Endothelial cell of umbilical vein (primary cell): Measurements from ENCODE around the gene SWSAP1. TPM values are rescaled to one million over a fixed set of nuclear protein-coding genes. Genes with fewer than 3 reads are reported as not detected.
"Not testable (repeated sequence)": the region's sequence is repeated elsewhere in the genome, so short reads cannot be mapped to it uniquely, and the experiment has no call there.

ENCODE experiments used
- BruUV-seq: library from RNA; stranded (reverse); fragments of 400-500 nt; replicated peaks from 2 replicates; lab custom pipeline; 2021; lab: Mats Ljungman, UMichigan
- CTCF ChIA-PET: fragments of 300-600, 350-600 bp; sonication (Branson Sonifier 250); formaldehyde crosslinking; loops from one replicate; lab custom pipeline; 2021; ENCODE audit warnings: antibody characterized with exemption, inconsistent platforms; lab: Charles Lee
- POLR2A ChIA-PET: fragments of 300-600, 350-600 bp; sonication (Branson Sonifier 250); formaldehyde crosslinking; loops from one replicate; lab custom pipeline; 2021; ENCODE audit warnings: antibody characterized with exemption, inconsistent platforms; lab: Charles Lee
- DNase-seq: peaks from one replicate; pipeline ENCODE4 v3.0.0-alpha.2; 2011; ENCODE audit warnings: low read depth, low spot score
- FAIRE-seq: peaks from 2 replicates; lab custom pipeline; 2011; peaks lifted over from hg19 to GRCh38; lab: Jason Lieb, UNC
- H2AFZ ChIP-seq: 2 replicates; pipeline ENCODE4 v1.6.0; 2012; ENCODE audit warnings: low read depth, low read length, control low read depth, inconsistent platforms
- H3K27ac ChIP-seq: 2 replicates; pipeline ENCODE4 v1.5.1; 2011; ENCODE audit warnings: low read depth, mild to moderate bottlenecking, control low read depth, low read length, moderate library complexity; ENCODE audit not compliant: insufficient read depth
- H3K27me3 ChIP-seq, 2 experiments: 2 replicates each; pipeline versions ENCODE4 v1.6.0 to v1.6.1; 2011; ENCODE audit warnings: low read length in 2 of 2, mixed read lengths in 1 of 2; ENCODE audit not compliant: control insufficient read depth in 2 of 2, insufficient read depth in 2 of 2
- H3K36me3 ChIP-seq, 2 experiments: 2 replicates in 1 of 2; 3 replicates in 1 of 2; pipeline ENCODE4 v1.5.1; 2011; ENCODE audit warnings: low read length in 2 of 2, mild to moderate bottlenecking in 1 of 2, moderate library complexity in 1 of 2; ENCODE audit not compliant: control insufficient read depth in 2 of 2, insufficient read depth in 2 of 2; ENCODE audit errors: extremely low read depth in 1 of 2
- H3K4me1 ChIP-seq: 3 replicates; pipeline ENCODE4 v1.5.1; 2011; ENCODE audit warnings: mild to moderate bottlenecking, low read length; ENCODE audit not compliant: control insufficient read depth, insufficient read depth; ENCODE audit errors: extremely low read depth
- H3K4me2 ChIP-seq: 2 replicates; pipeline ENCODE4 v1.6.1; 2011; ENCODE audit warnings: low read length, control low read depth, mixed read lengths; ENCODE audit not compliant: insufficient read depth
- H3K4me3 ChIP-seq, 3 experiments: fragments of 200-600 bp in 1 of 3; sonication (generic), shearing (Covaris generic) in 1 of 3; replicated peaks in 1 of 3; 2 replicates each; pipeline ENCODE4 v1.5.1; 2011 to 2016; ENCODE audit warnings: control low read depth in 3 of 3, low read length in 3 of 3, mild to moderate bottlenecking in 2 of 3, inconsistent platforms in 1 of 3, low read depth in 1 of 3, moderate library complexity in 1 of 3; ENCODE audit not compliant: insufficient read depth in 1 of 3
- H3K79me2 ChIP-seq: 2 replicates; pipeline ENCODE4 v1.6.0; 2012; ENCODE audit warnings: low read length, inconsistent platforms; ENCODE audit not compliant: control insufficient read depth, insufficient read depth
- H3K9ac ChIP-seq: replicated peaks from 2 replicates; pipeline ENCODE3; 2011; ENCODE audit warnings: low read length, control low read depth; ENCODE audit not compliant: insufficient read depth; ENCODE audit errors: extremely low read depth
- H3K9me1 ChIP-seq: replicated peaks from 3 replicates; pipeline ENCODE4 v1.6.0; 2011; ENCODE audit warnings: mild to moderate bottlenecking, low read length; ENCODE audit not compliant: control insufficient read depth, insufficient read depth; ENCODE audit errors: extremely low read depth
- H3K9me3 ChIP-seq: replicated peaks from 2 replicates; pipeline ENCODE4 v1.5.1; 2012; ENCODE audit warnings: low read length, inconsistent platforms; ENCODE audit not compliant: control insufficient read depth, insufficient read depth
- H4K20me1 ChIP-seq: replicated peaks from 2 replicates; pipeline ENCODE3; 2011; ENCODE audit warnings: mild to moderate bottlenecking, low read length; ENCODE audit not compliant: control insufficient read depth, insufficient read depth; ENCODE audit errors: extremely low read depth
- EZH2 ChIP-seq: IDR thresholded peaks from 2 replicates; pipeline ENCODE4 v1.6.1; 2012; ENCODE audit warnings: borderline replicate concordance, low read depth, mild to moderate bottlenecking, moderate library complexity, low read length, inconsistent platforms; ENCODE audit not compliant: severe bottlenecking
- FOS ChIP-seq: IDR thresholded peaks from 2 replicates; pipeline ENCODE4 v1.6.1; 2011; ENCODE audit warnings: mild to moderate bottlenecking, low read length, moderate library complexity, borderline replicate concordance; ENCODE audit not compliant: insufficient read depth
- GATA2 ChIP-seq: IDR thresholded peaks from 2 replicates; pipeline ENCODE4 v1.7.0; 2011; ENCODE audit warnings: low read depth, mild to moderate bottlenecking, moderate library complexity, mixed read lengths, low read length; ENCODE audit not compliant: insufficient read length, insufficient read depth
- JUN ChIP-seq: IDR thresholded peaks from 2 replicates; pipeline ENCODE4 v1.6.1; 2011; ENCODE audit warnings: borderline replicate concordance, low read depth; ENCODE audit not compliant: insufficient read length, insufficient read depth
- MYC ChIP-seq: IDR thresholded peaks from one replicate; pipeline ENCODE4 v1.6.1; 2011; ENCODE audit warnings: mild to moderate bottlenecking, low read depth, low read length
- POLR2A ChIP-seq: IDR thresholded peaks from 2 replicates; pipeline ENCODE4 v1.6.1; 2012; ENCODE audit warnings: low read depth, mild to moderate bottlenecking, control low read depth, low read length
- POLR2AphosphoS5 ChIP-seq: IDR thresholded peaks from 2 replicates; pipeline ENCODE4 v1.6.1; 2012; ENCODE audit warnings: low read depth, mild to moderate bottlenecking, control low read depth, low read length, moderate library complexity; ENCODE audit not compliant: insufficient read depth
- dilution Hi-C: fragments of 300-500 bp; cut with MboI; formaldehyde crosslinking; loops from one replicate; pipeline ENCODE4 v1.15.0; 2019; ENCODE audit warnings: low sequenced_read_pairs; ENCODE audit not compliant: extremely low pct_ligation_motif_present
- intact Hi-C: fragments of 100-400 bp; cut with micrococcal nuclease; formaldehyde crosslinking; loops from one replicate; pipeline ENCODE4 v1.10.0; 2022
- polyA plus RNA-seq, 4 experiments: library from polyadenylated mRNA; depleted of rRNA in 3 of 4; stranded (reverse) in 3 of 4; unstranded in 1 of 4; fragments of >200 nt; gene quantifications; 2 replicates each; pipeline versions ENCODE4 v1.2.1 to v1.2.3, GENCODE V29; 2011 to 2012; ENCODE audit warnings: missing spikeins in 1 of 4
- total RNA-seq: library from RNA; stranded (reverse); gene quantifications from 2 replicates; pipeline ENCODE4 v1.2.3, GENCODE V29; 2021
- TF ChIP-seq, protein P1 (sequence below): IDR thresholded peaks from 2 replicates; pipeline ENCODE4 v1.6.1; 2011; ENCODE audit not compliant: insufficient read depth, insufficient read length
- TF ChIP-seq, protein P2 (sequence below), 2 donors: IDR thresholded peaks; 1 replicate in 1 of 2; 2 replicates in 1 of 2; pipeline ENCODE4 v1.5.1; 2011; ENCODE audit warnings: low read length in 2 of 2, mild to moderate bottlenecking in 2 of 2, moderate library complexity in 2 of 2, control low read depth in 1 of 2, inconsistent platforms in 1 of 2, low read depth in 1 of 2; ENCODE audit not compliant: insufficient read depth in 1 of 2; ENCODE audit errors: extremely low read depth in 1 of 2

SWSAP1 gene
- total and polyA plus RNA-seq, 2 donors (not counting 3 experiments of a cell fraction or from before 2014, with no cell fraction given) = 3.7 to 4.4 TPM

DNA sequence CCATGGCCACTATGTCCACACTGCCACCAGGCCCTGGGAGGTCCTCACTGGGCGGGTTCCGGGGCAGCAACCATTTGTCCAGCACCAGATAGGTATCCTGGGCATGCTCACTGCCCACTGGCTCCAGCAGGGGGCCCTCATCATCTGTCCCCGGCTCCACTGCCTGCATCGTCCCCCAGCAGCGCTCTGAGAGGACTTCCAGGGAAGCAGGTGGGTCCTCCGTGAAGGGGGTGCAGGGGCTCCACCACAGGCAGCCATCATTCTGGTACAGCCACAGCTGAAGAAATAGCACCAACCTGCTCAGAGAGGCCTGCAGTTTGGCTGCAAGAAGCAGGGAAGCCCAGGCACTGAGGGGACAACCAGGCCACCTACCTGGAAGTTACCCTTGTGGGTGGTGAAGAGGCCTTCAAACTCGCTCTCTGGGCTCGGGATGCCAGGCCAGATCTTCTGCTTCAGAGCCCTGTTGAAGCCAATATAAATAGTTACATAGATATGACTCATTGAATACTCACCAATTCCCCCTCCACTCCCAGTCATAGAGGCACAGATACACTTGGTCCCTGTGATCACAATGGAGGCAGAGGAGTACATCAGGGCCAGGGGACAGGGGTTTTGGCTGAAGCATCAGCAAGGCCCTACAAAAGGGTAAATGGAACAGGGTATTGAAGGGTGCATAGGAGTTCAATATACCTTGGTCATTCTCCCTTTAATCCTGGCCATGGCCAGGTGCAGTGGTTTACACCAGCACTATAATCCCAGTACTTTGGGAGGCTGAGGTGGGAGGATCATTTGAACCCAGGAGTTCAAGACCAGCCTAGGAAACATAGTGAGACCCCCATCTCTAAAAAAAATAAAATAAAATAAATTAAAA lies 4.1 kb downstream of the SWSAP1 start:
- dilution Hi-C loops = no loop called here
- BruUV-seq = no TSS peak
- peaks cover 6% of the 10 kb centered on the region for H3K79me2 ChIP-seq
- no peaks in the 10 kb centered on the region for H3K9me3 ChIP-seq
- TF ChIP-seq, protein P1, sequence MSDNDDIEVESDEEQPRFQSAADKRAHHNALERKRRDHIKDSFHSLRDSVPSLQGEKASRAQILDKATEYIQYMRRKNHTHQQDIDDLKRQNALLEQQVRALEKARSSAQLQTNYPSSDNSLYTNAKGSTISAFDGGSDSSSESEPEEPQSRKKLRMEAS = no peak
- TF ChIP-seq, protein P2, sequence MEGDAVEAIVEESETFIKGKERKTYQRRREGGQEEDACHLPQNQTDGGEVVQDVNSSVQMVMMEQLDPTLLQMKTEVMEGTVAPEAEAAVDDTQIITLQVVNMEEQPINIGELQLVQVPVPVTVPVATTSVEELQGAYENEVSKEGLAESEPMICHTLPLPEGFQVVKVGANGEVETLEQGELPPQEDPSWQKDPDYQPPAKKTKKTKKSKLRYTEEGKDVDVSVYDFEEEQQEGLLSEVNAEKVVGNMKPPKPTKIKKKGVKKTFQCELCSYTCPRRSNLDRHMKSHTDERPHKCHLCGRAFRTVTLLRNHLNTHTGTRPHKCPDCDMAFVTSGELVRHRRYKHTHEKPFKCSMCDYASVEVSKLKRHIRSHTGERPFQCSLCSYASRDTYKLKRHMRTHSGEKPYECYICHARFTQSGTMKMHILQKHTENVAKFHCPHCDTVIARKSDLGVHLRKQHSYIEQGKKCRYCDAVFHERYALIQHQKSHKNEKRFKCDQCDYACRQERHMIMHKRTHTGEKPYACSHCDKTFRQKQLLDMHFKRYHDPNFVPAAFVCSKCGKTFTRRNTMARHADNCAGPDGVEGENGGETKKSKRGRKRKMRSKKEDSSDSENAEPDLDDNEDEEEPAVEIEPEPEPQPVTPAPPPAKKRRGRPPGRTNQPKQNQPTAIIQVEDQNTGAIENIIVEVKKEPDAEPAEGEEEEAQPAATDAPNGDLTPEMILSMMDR (IDR thresholded peaks at IDR 0.05; ENCODE audit: extremely low read depth in 1 of 2, insufficient read depth in 1 of 2, low read depth in 1 of 2, low read length in 2 of 2) = peak; percentile 59 to 82
- peak; percentile 91 for TF ChIP-seq FOS
- TF ChIP-seq POLR2AphosphoS5 = no peak
- no peak for TF ChIP-seq EZH2
- TF ChIP-seq POLR2A = no peak
- peak; percentile 70 for TF ChIP-seq JUN
- TF ChIP-seq MYC = no peak
- no peak for TF ChIP-seq GATA2
- no peaks in the 10 kb centered on the region for H3K9me1 ChIP-seq
- H3K36me3 ChIP-seq = no peaks in the 10 kb centered on the region
- H3K27me3 ChIP-seq = no peaks in the 10 kb centered on the region
- POLR2A ChIA-PET = interaction anchor here (0.5 kb wide), 1 partner anchor 34 kb away, joined by 4 read pairs; no protein-coding TSS in a partner anchor
- DNase-seq = peak; percentile 49
- H3K4me1 ChIP-seq = peaks cover 49% of the 10 kb centered on the region
- no peak overlapping the region for H3K4me3 ChIP-seq
- intact Hi-C loops = no loop called here
- CTCF ChIA-PET = interaction anchor here (1.4 to 2.4 kb wide), 5 partner anchors 9 to 104 kb away, joined by 4 to 22 read pairs (median 5); partner anchors contain the start of genes ODAD3 and PRKCSH
- H3K27ac ChIP-seq = peak overlapping the region; percentile 13
- H2AFZ ChIP-seq = no peak overlapping the region
- H3K4me2 ChIP-seq = no peak overlapping the region
- no peak overlapping the region for H3K9ac ChIP-seq
- peak; percentile 89 for FAIRE-seq
- no peaks in the 10 kb centered on the region for H4K20me1 ChIP-seq

DNA sequence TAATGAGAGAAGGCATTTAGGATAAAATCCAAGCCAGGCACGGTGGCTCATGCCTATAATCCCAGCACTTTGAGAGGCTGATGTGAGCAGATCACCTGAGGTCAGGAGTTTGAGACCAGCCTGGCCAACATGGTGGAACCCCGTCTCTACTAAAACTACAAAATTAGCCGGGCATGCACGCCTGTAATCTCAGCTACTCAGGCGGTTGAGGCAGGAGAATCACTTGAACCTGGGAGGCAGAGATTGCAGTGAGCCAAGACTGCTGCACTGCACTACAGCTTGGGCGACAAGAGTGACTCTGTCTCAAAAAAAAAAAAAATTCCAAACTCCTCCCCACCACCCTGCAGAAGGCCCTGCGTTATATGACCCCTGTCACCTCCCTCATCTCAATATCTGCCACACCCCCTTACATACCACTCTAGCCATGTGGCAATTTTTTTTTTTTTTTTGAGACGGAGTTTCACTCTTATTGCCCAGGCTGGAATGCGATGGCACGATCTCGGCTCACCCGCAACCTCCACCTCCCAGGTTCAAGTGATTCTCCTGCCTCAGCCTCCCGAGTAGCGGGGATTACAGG lies 4.9 kb downstream of the SWSAP1 start:
- H3K9ac ChIP-seq, H3K27me3 ChIP-seq, H3K9me1 ChIP-seq, H3K9me3 ChIP-seq, BruUV-seq, intact Hi-C loops, H4K20me1 ChIP-seq, dilution Hi-C loops, H3K4me2 ChIP-seq, H3K79me2 ChIP-seq, H3K4me3 ChIP-seq, FAIRE-seq, H3K36me3 ChIP-seq, POLR2A ChIA-PET, DNase-seq, H2AFZ ChIP-seq, H3K27ac ChIP-seq: not testable (repeated sequence)
- CTCF ChIA-PET = interaction anchor here (2.7 to 5.5 kb wide), 3 partner anchors 27 to 86 kb away, joined by 14 to 55 read pairs (median 16); partner anchors contain the start of genes ODAD3 and PRKCSH
- H3K4me1 ChIP-seq = peaks cover 49% of the 10 kb centered on the region
